Esophagus squamous epithelium (tissue), 5 donors: Measurements from ENCODE around the gene SPDYE16. TPM values are rescaled to one million over a fixed set of nuclear protein-coding genes. Genes with fewer than 3 reads are reported as not detected.
"Not testable (repeated sequence)": the region's sequence is repeated elsewhere in the genome, so short reads cannot be mapped to it uniquely, and the experiment has no call there.

Experiments used
- DNase-seq: peaks from one replicate; lab custom pipeline; 2025; lab: John Stamatoyannopoulos, UW
- H3K27ac ChIP-seq, 4 donors: fragments of 200-600 bp; sonication (generic); one replicate each; pipeline ENCODE4 v1.5.1; 2016 to 2019; ENCODE audit warnings: mild to moderate bottlenecking in 1 of 4
- H3K27me3 ChIP-seq, 4 donors: fragments of 200-600 bp; sonication (generic); 1 replicate in 3 of 4; 2 replicates in 1 of 4; pipeline versions ENCODE4 v1.5.1 to v1.6.0; 2017 to 2021; ENCODE audit warnings: antibody characterized with exemption in 1 of 4
- H3K36me3 ChIP-seq, 3 donors: fragments of 200-600 bp; sonication (generic); one replicate each; pipeline ENCODE4 v1.5.1; 2016 to 2019
- H3K4me1 ChIP-seq, 3 donors: fragments of 200-600 bp; sonication (generic); one replicate each; pipeline ENCODE4 v1.5.1; 2017 to 2019
- H3K4me3 ChIP-seq, 4 donors: fragments of 200-600 bp; sonication (generic); 1 replicate in 3 of 4; 2 replicates in 1 of 4; pipeline ENCODE4 v1.5.1; 2016 to 2019; ENCODE audit warnings: mild to moderate bottlenecking in 2 of 4, moderate library complexity in 1 of 4
- H3K9me3 ChIP-seq, 3 donors: fragments of 200-600 bp; sonication (generic); one replicate each; pipeline ENCODE4 v1.5.1; 2016 to 2019
- POLR2A ChIP-seq, 4 donors: fragments of 450-650 bp; IDR thresholded peaks; one replicate each; pipeline ENCODE4 v1.6.1; 2017; ENCODE audit warnings: antibody characterized with exemption in 4 of 4, mild to moderate bottlenecking in 4 of 4, moderate library complexity in 3 of 4
- WGBS, 2 donors: methylation state at CpG; one replicate each; pipeline ENCODE4 v1.1.5; 2018; 5-methylcytosine and 5-hydroxymethylcytosine counted together
- intact Hi-C: fragments of 100-400 bp; cut with DNase I; formaldehyde crosslinking; loops from one replicate; pipeline ENCODE4 v1.15.0; 2022
- total RNA-seq, 4 donors: library from RNA; depleted of rRNA; stranded (reverse); fragments of >200 nt; gene quantifications; one replicate each; pipeline ENCODE4 v1.1.0, GENCODE V29; 2016
- TF ChIP-seq, protein P1 (sequence below), 6 experiments: fragments of 450-650 bp in 4 of 6; fragments of 200-600 bp in 2 of 6; sonication (generic) in 2 of 6; IDR thresholded peaks; one replicate each; pipeline ENCODE4 v1.5.1; 2016 to 2019; ENCODE audit warnings: antibody characterized with exemption in 6 of 6, mild to moderate bottlenecking in 4 of 6, moderate library complexity in 4 of 6
- donor health status: DM: yes; HTN: yes; CAD: no.

SPDYE16 gene
- total RNA-seq, 4 donors from 2014 or later: not detected

DNA sequence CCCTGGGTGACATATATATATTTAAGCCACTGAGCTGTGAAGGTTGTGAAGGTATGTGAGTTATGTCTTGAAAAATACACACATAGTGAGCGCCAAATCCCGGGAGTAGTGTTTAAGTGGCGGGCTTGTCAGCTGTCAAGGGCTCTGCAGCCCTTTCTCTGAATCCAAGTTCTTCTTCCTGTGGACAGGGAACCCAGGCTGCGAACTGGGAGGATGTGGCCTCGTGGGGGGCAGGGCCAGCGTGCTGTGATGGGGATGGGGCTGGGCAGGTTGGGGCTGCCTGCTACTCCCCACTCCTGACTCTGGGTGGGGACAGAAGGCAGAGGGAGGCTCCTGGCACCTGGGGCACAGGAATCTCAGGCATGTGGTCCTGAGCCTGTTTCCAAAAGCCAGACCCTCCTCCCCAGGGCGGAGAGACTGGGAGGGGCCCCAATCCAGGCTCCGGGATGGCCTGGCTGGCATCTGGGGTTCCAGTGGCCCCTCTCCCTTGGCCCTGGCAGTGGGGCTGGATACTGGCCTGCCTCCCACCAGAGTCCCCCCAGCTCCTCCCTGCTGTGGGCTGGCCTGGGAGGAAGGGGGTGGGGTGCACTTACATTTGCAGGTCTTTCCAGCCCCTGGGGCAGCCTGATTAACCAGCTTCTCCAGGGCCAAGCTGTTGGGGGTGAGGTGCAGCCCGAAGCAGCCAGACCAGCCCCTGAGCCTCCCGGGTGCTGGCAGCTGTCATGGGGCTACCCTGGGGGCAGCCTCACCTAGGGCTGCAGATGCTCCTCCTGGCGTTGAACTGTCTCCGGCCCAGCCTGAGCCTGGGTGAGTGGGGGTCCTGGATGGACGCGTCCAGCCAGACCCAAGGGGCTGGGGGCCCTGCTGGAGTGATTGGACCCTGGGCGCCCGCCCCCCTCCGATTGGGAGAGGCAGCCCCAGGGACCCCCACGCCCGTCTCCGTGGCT is 32.9 kb downstream of the SPDYE16 start, which contains the start of gene UPK3B:
TSS of gene UPK3B (plus strand) at position 622 of the 947 bp plus-strand sequence. CDS start at position 723, 101 bp downstream.
- peaks cover 13 to 34% (median 20%) of the 10 kb centered on the region in 3 donors for H3K4me1 ChIP-seq
- TF ChIP-seq, protein P1, sequence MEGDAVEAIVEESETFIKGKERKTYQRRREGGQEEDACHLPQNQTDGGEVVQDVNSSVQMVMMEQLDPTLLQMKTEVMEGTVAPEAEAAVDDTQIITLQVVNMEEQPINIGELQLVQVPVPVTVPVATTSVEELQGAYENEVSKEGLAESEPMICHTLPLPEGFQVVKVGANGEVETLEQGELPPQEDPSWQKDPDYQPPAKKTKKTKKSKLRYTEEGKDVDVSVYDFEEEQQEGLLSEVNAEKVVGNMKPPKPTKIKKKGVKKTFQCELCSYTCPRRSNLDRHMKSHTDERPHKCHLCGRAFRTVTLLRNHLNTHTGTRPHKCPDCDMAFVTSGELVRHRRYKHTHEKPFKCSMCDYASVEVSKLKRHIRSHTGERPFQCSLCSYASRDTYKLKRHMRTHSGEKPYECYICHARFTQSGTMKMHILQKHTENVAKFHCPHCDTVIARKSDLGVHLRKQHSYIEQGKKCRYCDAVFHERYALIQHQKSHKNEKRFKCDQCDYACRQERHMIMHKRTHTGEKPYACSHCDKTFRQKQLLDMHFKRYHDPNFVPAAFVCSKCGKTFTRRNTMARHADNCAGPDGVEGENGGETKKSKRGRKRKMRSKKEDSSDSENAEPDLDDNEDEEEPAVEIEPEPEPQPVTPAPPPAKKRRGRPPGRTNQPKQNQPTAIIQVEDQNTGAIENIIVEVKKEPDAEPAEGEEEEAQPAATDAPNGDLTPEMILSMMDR (IDR thresholded peaks at IDR 0.05): peak in 1 of 6 experiments; percentile 9
- no peak for TF ChIP-seq POLR2A (IDR thresholded peaks at IDR 0.05)
- DNase-seq: no peak
- 16 to 28% methylated on average over 4 of the region's 20 CpGs for WGBS, 2 donors
- H3K27me3 ChIP-seq: no peaks in the 10 kb centered on the region
- H3K4me3 ChIP-seq: peak within 1 kb of the TSS in 3 of 4 donors; percentile 6 to 22 (median 9)
- H3K36me3 ChIP-seq: peaks cover 6 to 30% (median 11%) of the 10 kb centered on the region in 3 donors
- peak within 1 kb of the TSS; percentile 41 to 67 (median 60) for H3K27ac ChIP-seq
- no peaks in the 10 kb centered on the region for H3K9me3 ChIP-seq
- intact Hi-C loops: loop anchor here (10.0 kb wide), 1 partner anchor 485 kb away; no protein-coding TSS in a partner anchor

DNA sequence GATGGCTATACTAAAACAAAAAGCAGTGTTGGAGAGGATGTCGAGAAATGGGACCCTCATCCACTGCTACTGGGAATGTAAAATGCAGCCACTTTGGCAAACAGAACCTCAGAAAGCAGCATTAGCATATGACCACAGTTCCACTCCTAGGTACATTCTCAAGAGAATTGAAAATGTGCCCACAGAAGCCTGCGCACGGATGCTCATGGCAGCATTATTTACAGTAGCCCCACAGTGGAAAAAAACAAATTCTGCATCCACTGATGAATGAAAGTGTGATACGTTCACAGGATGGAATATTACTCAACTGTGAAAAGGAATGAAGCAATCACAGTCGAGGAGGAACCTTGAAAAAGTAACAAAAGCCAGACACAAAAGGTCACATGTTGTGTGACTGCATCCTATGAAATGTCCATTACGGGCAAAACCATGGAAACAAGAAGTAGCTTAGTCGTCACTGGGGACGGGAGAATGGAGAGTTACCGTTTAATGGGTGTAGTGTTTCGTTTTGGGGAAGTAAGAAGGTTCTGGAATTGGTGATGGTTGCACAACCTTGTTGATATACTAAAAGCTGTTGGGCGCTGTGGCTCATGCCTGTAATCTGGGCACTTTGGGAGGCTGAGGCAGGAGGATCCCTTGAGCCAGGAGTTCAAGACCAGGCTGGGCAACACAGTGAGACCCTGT is 35.2 kb downstream of the SPDYE16 start:
- Histone ChIP-seq H3K27me3 (no peaks in the 10 kb centered on the region), H3K9me3 (no peaks in the 10 kb centered on the region), H3K4me3 (no peak overlapping the region), H3K4me1 (peaks cover 10 to 26% (median 15%) of the 10 kb centered on the region in 3 donors), H3K27ac (no peak overlapping the region), H3K36me3 (peaks cover 8 to 49% (median 11%) of the 10 kb centered on the region in 3 donors)
- intact Hi-C loops: loop anchor here (10.0 kb wide), 1 partner anchor 487 kb away; no protein-coding TSS in a partner anchor
- TF ChIP-seq, protein P1 (IDR thresholded peaks at IDR 0.05): no peak
- no peak for TF ChIP-seq POLR2A (IDR thresholded peaks at IDR 0.05)
- DNase-seq: no peak
- WGBS, 2 donors: 73 to 76% methylated on average over 11 of the region's 11 CpGs

DNA sequence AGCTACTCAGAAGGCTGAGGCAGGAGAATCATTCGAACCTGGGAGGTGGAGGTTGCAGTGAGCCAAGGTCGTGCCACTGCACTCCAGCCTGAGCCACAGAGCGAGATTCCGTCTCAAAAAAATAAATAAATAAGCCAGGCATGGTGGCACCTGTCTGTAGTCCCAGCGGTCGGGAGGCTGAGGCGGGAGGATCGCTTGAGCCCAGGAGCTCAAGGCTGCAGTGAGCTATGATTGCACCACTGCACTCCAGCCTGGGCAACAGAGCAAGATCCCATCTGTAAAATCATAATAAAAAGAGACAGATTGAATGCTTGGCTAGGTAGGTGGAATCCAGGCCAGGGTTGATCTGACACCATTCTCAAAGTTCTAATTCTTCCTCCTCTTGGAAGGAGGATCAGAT is 36.5 kb downstream of the SPDYE16 start:
- H3K36me3 ChIP-seq: peaks cover 11 to 61% (median 15%) of the 10 kb centered on the region in 3 donors
- not testable (repeated sequence) for H3K9me3 ChIP-seq, H3K27me3 ChIP-seq, H3K4me3 ChIP-seq, H3K27ac ChIP-seq, DNase-seq
- H3K4me1 ChIP-seq: peaks cover 10 to 22% (median 12%) of the 10 kb centered on the region in 3 donors
- intact Hi-C loops: loop anchor here (10.0 kb wide), 1 partner anchor 488 kb away; no protein-coding TSS in a partner anchor
- 97 to 98% methylated on average over 5 to 8 of the region's 8 CpGs for WGBS, 2 donors

DNA sequence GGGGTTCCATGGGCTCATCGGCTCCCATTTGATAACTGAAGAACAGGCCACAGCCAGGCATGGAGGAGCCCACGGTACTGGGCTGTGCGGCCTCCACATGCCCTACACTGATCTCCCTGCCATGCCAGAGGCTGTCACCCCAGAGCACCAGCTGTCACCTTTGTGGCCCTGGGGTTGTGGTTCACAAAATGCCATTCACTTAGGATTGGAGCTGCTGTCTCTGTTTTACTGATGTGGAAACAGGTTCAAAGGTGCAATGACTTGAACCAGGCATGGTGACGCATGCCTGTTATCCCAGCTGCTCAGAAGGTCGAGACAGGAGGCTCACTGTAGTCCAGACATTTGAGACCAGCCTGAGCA is 37.0 kb downstream of the SPDYE16 start:
- Histone ChIP-seq H3K9me3 (no peaks in the 10 kb centered on the region), H3K27me3 (no peaks in the 10 kb centered on the region), H3K4me1 (peaks cover 10 to 17% (median 12%) of the 10 kb centered on the region in 3 donors), H3K36me3 (peaks cover 11 to 63% (median 15%) of the 10 kb centered on the region in 3 donors), H3K27ac (no peak overlapping the region), H3K4me3 (no peak overlapping the region)
- intact Hi-C loops: loop anchor here (10.0 kb wide), 1 partner anchor 489 kb away; no protein-coding TSS in a partner anchor
- TF ChIP-seq POLR2A (IDR thresholded peaks at IDR 0.05): no peak
- TF ChIP-seq, protein P1 (IDR thresholded peaks at IDR 0.05): no peak
- no peak for DNase-seq
- WGBS, 2 donors: 75% methylated on average over 2 of the region's 5 CpGs; no CpG with 5 or more reads in 1 of the 2 donors
